ENCODE measurements around the gene HPCAL1.
A peak's percentile ranks its signal among the peaks of the same experiment; 100 is the strongest.

The HPCAL1 gene

DNA sequence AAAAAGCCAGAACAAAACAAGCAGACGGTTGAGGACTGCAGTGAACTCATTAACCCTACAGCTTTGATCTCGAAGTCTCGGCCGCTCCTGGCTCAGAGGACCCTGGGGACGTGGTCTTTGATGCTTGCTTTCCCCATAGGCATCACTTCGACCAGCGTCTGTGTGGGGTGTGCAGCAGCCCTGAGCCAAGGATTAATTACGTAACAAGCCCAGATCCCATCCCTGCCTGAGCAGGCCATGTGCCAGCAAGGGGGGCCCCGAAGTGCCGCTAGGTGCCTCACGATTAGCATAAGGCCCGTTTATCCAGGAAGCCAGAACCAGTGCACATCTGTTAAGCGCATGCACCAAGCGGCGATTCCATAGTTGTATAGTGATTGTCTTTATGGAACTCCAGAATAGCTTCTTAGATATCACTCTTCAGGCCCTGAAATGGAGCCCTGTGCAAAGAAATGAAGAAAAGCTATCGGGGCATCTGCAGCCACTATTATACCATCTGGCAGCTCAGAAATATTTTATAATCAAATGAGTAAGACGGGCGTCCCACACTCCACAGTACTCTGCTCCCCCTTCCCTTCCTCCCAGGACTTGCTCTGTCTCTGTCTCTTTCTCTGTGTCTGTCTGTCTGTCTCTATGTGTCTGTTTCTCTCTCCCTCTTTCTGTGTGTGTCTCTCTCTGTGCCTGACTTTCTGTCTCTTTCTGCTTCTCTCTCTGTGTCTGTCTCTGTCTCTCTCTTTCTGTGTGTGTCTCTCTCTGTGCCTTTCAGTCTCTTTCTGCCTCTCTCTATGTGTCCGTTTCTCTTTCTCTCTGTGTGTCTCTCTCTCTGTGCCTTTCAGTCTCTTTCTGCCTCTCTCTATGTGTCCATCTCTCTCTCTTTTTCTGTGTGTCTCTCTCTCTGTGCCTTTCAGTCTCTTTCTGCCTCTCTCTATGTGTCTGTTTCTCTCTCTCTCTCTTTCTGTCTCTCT, 41.7 kb downstream of the HPCAL1 start:
- FAIRE-seq (no peak), DNase-seq (ENCODE audit: insufficient read length, low spot score) (no peak)
- no peak for TF ChIP-seq TAF1 (IDR thresholded peaks at IDR 0.05; ENCODE audit: low read depth, low read length)
- no peak for TF ChIP-seq POU2F2 (IDR thresholded peaks at IDR 0.05; ENCODE audit: low read depth, low read length)
- no peak for TF ChIP-seq SPI1 (IDR thresholded peaks at IDR 0.05; ENCODE audit: low read depth, low read length)
- TF ChIP-seq POLR2A (IDR thresholded peaks at IDR 0.05; ENCODE audit: low read depth, low read length): no peak
- no peak for TF ChIP-seq PAX5 (IDR thresholded peaks at IDR 0.05; ENCODE audit: insufficient read depth, low read length, severe bottlenecking)
- TF ChIP-seq POLR2AphosphoS5 (IDR thresholded peaks at IDR 0.05; ENCODE audit: low read depth, low read length): no peak

DNA sequence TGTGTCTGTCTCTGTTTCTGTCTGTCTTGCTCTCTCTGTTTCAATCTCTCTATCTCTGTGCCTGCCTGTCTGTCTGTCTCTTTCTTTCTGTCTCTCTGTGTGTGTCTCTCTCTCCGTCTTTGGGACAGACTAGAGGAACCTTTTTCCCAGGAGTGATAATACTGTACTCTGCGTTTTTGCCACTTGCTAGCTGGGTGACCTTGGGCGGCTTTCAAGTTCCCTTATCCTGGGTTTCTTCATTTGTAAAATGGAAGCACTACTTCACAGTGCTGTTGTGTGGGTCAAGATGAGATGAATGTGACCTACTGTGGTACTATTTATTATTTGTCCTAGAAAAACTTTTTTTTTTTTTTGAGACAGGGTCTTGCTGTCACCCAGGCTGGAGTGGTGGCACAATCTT, 42.4 kb downstream of the HPCAL1 start:
- TF ChIP-seq TAF1 (IDR thresholded peaks at IDR 0.05; ENCODE audit: low read depth, low read length) (no peak), POLR2AphosphoS5 (IDR thresholded peaks at IDR 0.05; ENCODE audit: low read depth, low read length) (no peak), POLR2A (IDR thresholded peaks at IDR 0.05; ENCODE audit: low read depth, low read length) (no peak), PAX5 (IDR thresholded peaks at IDR 0.05; ENCODE audit: insufficient read depth, low read length, severe bottlenecking) (no peak), POU2F2 (IDR thresholded peaks at IDR 0.05; ENCODE audit: low read depth, low read length) (no peak), SPI1 (IDR thresholded peaks at IDR 0.05; ENCODE audit: low read depth, low read length) (no peak)
- no peak for DNase-seq (ENCODE audit: insufficient read length, low spot score)
- FAIRE-seq: no peak

DNA sequence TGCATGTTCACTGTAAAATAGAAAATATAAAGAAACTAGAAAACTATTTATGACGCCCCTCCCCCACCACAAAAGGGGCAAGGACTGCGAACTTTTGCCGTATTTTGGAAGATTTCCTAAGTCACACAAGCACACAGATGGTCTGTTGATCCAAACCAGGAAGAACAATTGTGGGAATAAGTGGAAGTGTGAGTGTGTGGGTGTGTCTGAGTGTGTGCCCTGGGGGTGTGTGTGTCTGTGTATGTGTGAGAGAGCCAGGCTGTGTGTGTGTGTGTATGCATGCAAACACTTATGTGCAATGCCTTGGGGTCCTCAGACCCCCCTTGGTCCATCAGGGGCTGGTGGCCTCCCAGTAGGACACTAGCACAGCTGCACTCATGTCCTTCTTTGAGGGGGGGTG, 43.1 kb downstream of the HPCAL1 start:
- DNase-seq (ENCODE audit: insufficient read length, low spot score) (no peak), FAIRE-seq (no peak)
- no peak for TF ChIP-seq POLR2AphosphoS5 (IDR thresholded peaks at IDR 0.05; ENCODE audit: low read depth, low read length)
- no peak for TF ChIP-seq POU2F2 (IDR thresholded peaks at IDR 0.05; ENCODE audit: low read depth, low read length)
- TF ChIP-seq POLR2A (IDR thresholded peaks at IDR 0.05; ENCODE audit: low read depth, low read length): no peak
- no peak for TF ChIP-seq TAF1 (IDR thresholded peaks at IDR 0.05; ENCODE audit: low read depth, low read length)

DNA sequence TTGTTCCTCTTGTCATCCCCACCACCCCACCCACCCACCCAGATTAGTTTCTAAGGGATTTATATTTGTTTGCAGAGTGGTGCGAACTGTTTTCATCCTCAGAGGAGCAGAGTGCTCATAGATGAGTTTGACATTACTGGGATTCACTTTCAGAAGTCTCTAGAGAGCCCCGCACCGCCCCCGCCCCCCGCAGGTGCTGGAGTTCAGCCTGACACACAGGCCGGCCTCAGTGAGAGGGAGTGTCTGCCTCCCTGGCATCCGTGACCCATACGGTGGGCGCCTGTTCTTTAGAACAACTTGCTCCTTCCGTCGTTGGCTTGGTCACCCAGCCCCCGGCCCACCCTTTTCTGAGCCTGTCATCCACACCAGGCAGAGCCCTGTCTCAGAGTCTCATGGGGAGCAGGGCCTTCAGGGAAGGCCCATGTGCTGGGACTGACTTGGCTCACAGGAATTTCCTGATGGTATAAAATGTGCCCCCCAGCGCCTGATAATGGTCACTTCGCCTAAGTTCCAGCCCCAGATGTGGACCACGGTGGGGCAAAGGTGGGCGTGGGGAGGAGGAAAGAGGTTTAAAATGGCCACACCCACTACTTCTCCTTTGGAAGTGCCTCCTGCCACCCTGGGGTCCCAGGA, 44.3 kb downstream of the HPCAL1 start:
- FAIRE-seq (no peak), DNase-seq (ENCODE audit: insufficient read length, low spot score) (no peak)
- TF ChIP-seq SPI1 (IDR thresholded peaks at IDR 0.05; ENCODE audit: low read depth, low read length) (no peak), POLR2A (IDR thresholded peaks at IDR 0.05; ENCODE audit: low read depth, low read length) (no peak), POLR2AphosphoS5 (IDR thresholded peaks at IDR 0.05; ENCODE audit: low read depth, low read length) (no peak), PAX5 (IDR thresholded peaks at IDR 0.05; ENCODE audit: insufficient read depth, low read length, severe bottlenecking) (no peak)

DNA sequence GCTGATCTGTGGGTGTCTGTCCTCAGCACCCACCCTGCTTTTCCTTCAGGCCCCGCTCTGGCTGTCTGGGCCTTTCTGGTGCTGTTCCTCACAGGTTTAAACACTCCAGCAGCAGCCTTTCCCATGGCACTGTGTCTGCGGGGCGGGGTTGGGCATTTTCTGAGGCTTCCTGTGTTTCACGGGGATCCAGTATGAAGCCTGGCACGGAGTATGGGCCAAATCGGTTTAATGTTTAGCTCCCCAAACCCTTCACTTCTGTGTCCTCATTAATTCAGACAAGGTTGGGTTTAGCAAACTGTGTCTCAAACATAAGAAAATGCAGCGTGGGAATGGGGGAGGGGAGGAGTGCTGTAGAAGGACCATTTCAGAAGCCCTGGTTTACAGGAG, 44.9 kb downstream of the HPCAL1 start:
- FAIRE-seq: no peak

DNA sequence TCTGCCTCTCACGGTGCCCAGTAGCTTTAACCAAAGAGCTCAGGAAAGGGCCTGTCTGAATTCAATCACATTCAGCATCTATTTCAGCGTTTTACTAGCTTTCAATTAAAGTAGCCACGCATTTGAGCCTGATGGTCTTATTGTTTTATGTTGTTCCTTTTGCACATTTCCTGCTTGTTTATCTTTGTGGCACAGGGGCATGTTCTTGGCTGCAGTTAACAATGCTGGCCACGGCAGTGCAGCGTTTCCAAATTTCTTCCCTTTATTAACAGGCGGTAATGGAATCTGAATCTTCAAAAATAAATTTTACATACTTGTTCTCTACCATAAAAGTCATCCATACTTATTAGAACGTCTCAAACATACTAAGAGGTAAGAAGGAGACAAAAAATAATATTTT, 46.2 kb downstream of the HPCAL1 start:
- FAIRE-seq (no peak), DNase-seq (ENCODE audit: insufficient read length, low spot score) (no peak)
- no peak for TF ChIP-seq SPI1 (IDR thresholded peaks at IDR 0.05; ENCODE audit: low read depth, low read length)
- TF ChIP-seq POU2F2 (IDR thresholded peaks at IDR 0.05; ENCODE audit: low read depth, low read length): no peak
- no peak for TF ChIP-seq POLR2A (IDR thresholded peaks at IDR 0.05; ENCODE audit: low read depth, low read length)
- no peak for TF ChIP-seq TAF1 (IDR thresholded peaks at IDR 0.05; ENCODE audit: low read depth, low read length)
- no peak for TF ChIP-seq POLR2AphosphoS5 (IDR thresholded peaks at IDR 0.05; ENCODE audit: low read depth, low read length)
- TF ChIP-seq PAX5 (IDR thresholded peaks at IDR 0.05; ENCODE audit: insufficient read depth, low read length, severe bottlenecking): no peak

More for the DNA sequence above, 44.9 kb downstream of the HPCAL1 start:
- no peak for TF ChIP-seq TAF1 (IDR thresholded peaks at IDR 0.05; ENCODE audit: low read depth, low read length)
- no peak for TF ChIP-seq POU2F2 (IDR thresholded peaks at IDR 0.05; ENCODE audit: low read depth, low read length)
- no peak for TF ChIP-seq POLR2AphosphoS5 (IDR thresholded peaks at IDR 0.05; ENCODE audit: low read depth, low read length)
- no peak for TF ChIP-seq POLR2A (IDR thresholded peaks at IDR 0.05; ENCODE audit: low read depth, low read length)
- no peak for DNase-seq (ENCODE audit: insufficient read length, low spot score)

DNA sequence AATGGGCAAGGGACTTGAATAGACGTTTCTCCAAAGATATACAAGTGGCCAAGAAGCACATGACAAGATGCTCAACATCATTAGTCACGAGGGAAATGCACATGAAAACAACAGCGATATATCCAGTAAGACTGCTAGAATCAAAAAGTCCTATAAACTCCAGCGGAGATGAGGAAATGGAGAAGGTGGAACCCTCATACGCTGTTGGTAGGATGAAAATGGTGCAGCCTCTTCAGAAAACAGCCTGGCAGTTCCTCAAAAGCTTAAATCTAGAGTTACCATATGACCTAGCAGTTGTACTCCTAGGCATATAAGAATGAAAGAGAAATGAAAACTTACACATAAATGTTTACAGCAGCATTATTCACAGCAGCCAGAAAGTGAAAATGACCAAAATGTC, 48.1 kb downstream of the HPCAL1 start:
- TF ChIP-seq POLR2A (IDR thresholded peaks at IDR 0.05; ENCODE audit: low read depth, low read length) (no peak), POU2F2 (IDR thresholded peaks at IDR 0.05; ENCODE audit: low read depth, low read length) (no peak), SPI1 (IDR thresholded peaks at IDR 0.05; ENCODE audit: low read depth, low read length) (peak; percentile 55), POLR2AphosphoS5 (IDR thresholded peaks at IDR 0.05; ENCODE audit: low read depth, low read length) (no peak), PAX5 (IDR thresholded peaks at IDR 0.05; ENCODE audit: insufficient read depth, low read length, severe bottlenecking) (no peak), TAF1 (IDR thresholded peaks at IDR 0.05; ENCODE audit: low read depth, low read length) (no peak)
- no peak for DNase-seq (ENCODE audit: insufficient read length, low spot score)
- no peak for FAIRE-seq

DNA sequence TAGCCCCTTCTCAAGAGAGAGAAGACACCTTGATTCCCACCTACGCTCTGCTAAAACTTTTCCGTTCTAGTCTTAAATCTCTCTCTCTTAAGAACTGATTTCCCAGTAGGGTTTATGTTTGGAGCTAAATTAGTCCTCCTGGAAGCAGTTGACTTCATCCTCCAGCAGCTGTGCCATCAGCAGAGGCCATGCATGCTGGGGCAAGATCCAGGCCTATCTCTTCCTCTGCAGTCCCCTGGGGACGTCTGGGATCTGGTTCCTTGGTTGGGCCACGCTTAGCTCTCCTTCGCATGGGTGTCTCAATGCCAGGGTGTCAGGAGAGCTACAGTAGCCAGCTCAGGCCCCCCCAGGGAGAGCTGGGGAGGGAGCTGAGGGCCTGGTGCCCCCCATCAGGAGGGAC, 49.7 kb downstream of the HPCAL1 start:
- no peak for FAIRE-seq
- TF ChIP-seq TAF1 (IDR thresholded peaks at IDR 0.05; ENCODE audit: low read depth, low read length) (no peak), SPI1 (IDR thresholded peaks at IDR 0.05; ENCODE audit: low read depth, low read length) (no peak), PAX5 (IDR thresholded peaks at IDR 0.05; ENCODE audit: insufficient read depth, low read length, severe bottlenecking) (no peak), POU2F2 (IDR thresholded peaks at IDR 0.05; ENCODE audit: low read depth, low read length) (no peak), POLR2A (IDR thresholded peaks at IDR 0.05; ENCODE audit: low read depth, low read length) (no peak), POLR2AphosphoS5 (IDR thresholded peaks at IDR 0.05; ENCODE audit: low read depth, low read length) (no peak)
- DNase-seq (ENCODE audit: insufficient read length, low spot score): no peak

DNA sequence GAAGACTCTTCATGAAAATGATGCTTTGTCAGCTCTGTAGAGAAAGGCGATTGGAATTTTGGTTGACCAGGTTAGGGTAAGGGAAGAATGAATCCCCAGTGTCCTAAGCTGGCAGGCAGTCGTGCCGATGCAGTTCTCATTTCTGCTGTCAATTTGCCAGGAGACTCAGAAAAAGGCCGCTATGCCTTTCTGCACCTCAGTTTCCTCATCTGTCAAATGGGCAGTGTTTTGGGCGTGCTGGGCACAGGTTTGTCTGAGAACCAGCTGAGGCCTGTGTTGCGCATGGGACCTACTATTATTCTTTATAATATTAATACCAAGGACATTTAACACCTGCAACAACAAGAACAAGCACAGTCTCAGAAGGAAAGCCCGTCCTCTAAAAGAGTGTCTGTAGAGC, 50.3 kb downstream of the HPCAL1 start:
- DNase-seq (ENCODE audit: insufficient read length, low spot score) (no peak), FAIRE-seq (no peak)
- TF ChIP-seq POU2F2 (IDR thresholded peaks at IDR 0.05; ENCODE audit: low read depth, low read length) (no peak), TAF1 (IDR thresholded peaks at IDR 0.05; ENCODE audit: low read depth, low read length) (no peak), POLR2AphosphoS5 (IDR thresholded peaks at IDR 0.05; ENCODE audit: low read depth, low read length) (no peak), PAX5 (IDR thresholded peaks at IDR 0.05; ENCODE audit: insufficient read depth, low read length, severe bottlenecking) (no peak), SPI1 (IDR thresholded peaks at IDR 0.05; ENCODE audit: low read depth, low read length) (no peak), POLR2A (IDR thresholded peaks at IDR 0.05; ENCODE audit: low read depth, low read length) (no peak)

All from GM12891 (cell line).